H9 (cell line): ENCODE measurements around the gene FFAR3. TPM values are rescaled to one million over a fixed set of nuclear protein-coding genes. Genes with fewer than 3 reads are reported as not detected.
A peak's percentile ranks its signal among the peaks of the same experiment; 100 is the strongest.

Experiments used
- DNase-seq: peaks from one replicate; pipeline ENCODE4 v3.0.0-alpha.2; 2017
- H2AFZ ChIP-seq: one replicate; pipeline ENCODE4 v1.6.1; 2013; ENCODE audit warnings: mild to moderate bottlenecking, low read length, control low read depth, moderate library complexity
- H2AK5ac ChIP-seq: 2 replicates; pipeline ENCODE4 v1.6.1; 2013; ENCODE audit warnings: low read length, control low read depth, mixed read lengths; ENCODE audit not compliant: insufficient read length
- H2BK120ac ChIP-seq: one replicate; pipeline ENCODE4 v1.6.1; 2013; ENCODE audit warnings: low read depth, mild to moderate bottlenecking, low read length, control low read depth, inconsistent platforms; ENCODE audit not compliant: poor library complexity, severe bottlenecking
- H2BK12ac ChIP-seq: 2 replicates; pipeline ENCODE4 v1.6.1; 2013; ENCODE audit warnings: low read length, control low read depth, mixed read lengths, low read depth; ENCODE audit not compliant: insufficient read length
- H2BK15ac ChIP-seq: 2 replicates; pipeline ENCODE4 v1.6.1; 2013; ENCODE audit warnings: low read depth, low read length, control low read depth
- H2BK20ac ChIP-seq: one replicate; pipeline ENCODE4 v1.6.1; 2013; ENCODE audit warnings: low read depth, mild to moderate bottlenecking, low read length, control low read depth, inconsistent platforms; ENCODE audit not compliant: poor library complexity, severe bottlenecking
- H2BK5ac ChIP-seq: 2 replicates; pipeline ENCODE4 v1.6.1; 2013; ENCODE audit warnings: low read length, control low read depth, mixed read lengths; ENCODE audit not compliant: insufficient read length
- H3K14ac ChIP-seq: 2 replicates; pipeline ENCODE4 v1.6.1; 2013; ENCODE audit warnings: low read length, control low read depth; ENCODE audit not compliant: insufficient read depth
- H3K18ac ChIP-seq: 2 replicates; pipeline ENCODE4 v1.6.1; 2013; ENCODE audit warnings: low read depth, mild to moderate bottlenecking, mixed read lengths, low read length, control low read depth; ENCODE audit not compliant: insufficient read length
- H3K23ac ChIP-seq: 2 replicates; pipeline ENCODE4 v1.6.1; 2013; ENCODE audit warnings: low read length, control low read depth, mixed read lengths, low read depth; ENCODE audit not compliant: insufficient read length
- H3K23me2 ChIP-seq: 2 replicates; pipeline ENCODE4 v1.6.1; 2013; ENCODE audit warnings: low read depth, mild to moderate bottlenecking, mixed read lengths, low read length, control low read depth; ENCODE audit not compliant: insufficient read length, poor library complexity, severe bottlenecking
- H3K27ac ChIP-seq: 2 replicates; pipeline ENCODE4 v1.5.1; 2013; ENCODE audit warnings: low read length, control low read depth, mixed read lengths, low read depth; ENCODE audit not compliant: insufficient read length
- H3K27me3 ChIP-seq: 2 replicates; pipeline ENCODE4 v1.6.1; 2013; ENCODE audit warnings: low read length, control low read depth, inconsistent platforms; ENCODE audit not compliant: insufficient read depth
- H3K4ac ChIP-seq: 2 replicates; pipeline ENCODE4 v1.6.1; 2013; ENCODE audit warnings: low read depth, mild to moderate bottlenecking, control low read depth, inconsistent platforms, low read length, moderate library complexity
- H3K4me1 ChIP-seq: 2 replicates; pipeline ENCODE4 v1.6.1; 2013; ENCODE audit warnings: low read length, control low read depth, inconsistent platforms; ENCODE audit not compliant: insufficient read depth
- H3K4me2 ChIP-seq: 2 replicates; pipeline ENCODE4 v1.6.1; 2013; ENCODE audit warnings: low read length, control low read depth, mixed read lengths; ENCODE audit not compliant: insufficient read length, insufficient read depth
- H3K56ac ChIP-seq: 2 replicates; pipeline ENCODE4 v1.6.1; 2013; ENCODE audit warnings: low read depth, mild to moderate bottlenecking, mixed read lengths, low read length, control low read depth; ENCODE audit not compliant: insufficient read length
- H3K79me1 ChIP-seq: 2 replicates; pipeline ENCODE4 v1.6.1; 2013; ENCODE audit warnings: low read depth, mild to moderate bottlenecking, moderate library complexity, low read length, control low read depth, inconsistent platforms; ENCODE audit not compliant: insufficient read depth, poor library complexity, severe bottlenecking
- H3K79me2 ChIP-seq: 2 replicates; pipeline ENCODE4 v1.6.1; 2013; ENCODE audit warnings: low read length, control low read depth, inconsistent platforms; ENCODE audit not compliant: insufficient read depth
- H3K9ac ChIP-seq: 2 replicates; pipeline ENCODE4 v1.6.1; 2013; ENCODE audit warnings: low read length, control low read depth, mixed read lengths; ENCODE audit not compliant: insufficient read length; ENCODE audit errors: extremely low read depth
- H3K9me3 ChIP-seq: one replicate; pipeline ENCODE4 v1.6.1; 2013; ENCODE audit warnings: low read depth, low read length, inconsistent platforms; ENCODE audit not compliant: control insufficient read depth
- H3T11ph ChIP-seq: one replicate; pipeline ENCODE4 v1.6.1; 2013; ENCODE audit warnings: mild to moderate bottlenecking, low read length, control low read depth, inconsistent platforms
- H4K20me1 ChIP-seq: one replicate; pipeline ENCODE4 v1.6.1; 2013; ENCODE audit not compliant: control insufficient read depth, insufficient read length, insufficient read depth
- H4K5ac ChIP-seq: 2 replicates; pipeline ENCODE4 v1.6.1; 2013; ENCODE audit warnings: low read depth, mild to moderate bottlenecking, mixed read lengths, low read length, control low read depth; ENCODE audit not compliant: insufficient read length
- H4K8ac ChIP-seq: replicated peaks from 2 replicates; pipeline ENCODE4 v1.6.1; 2013; ENCODE audit warnings: low read length, control low read depth, mixed read lengths, low read depth; ENCODE audit not compliant: insufficient read length
- H4K91ac ChIP-seq: 2 replicates; pipeline ENCODE4 v1.6.1; 2013; ENCODE audit warnings: low read depth, mild to moderate bottlenecking, moderate library complexity, mixed read lengths, low read length, control low read depth; ENCODE audit not compliant: insufficient read length
- H3K27ac Mint-ChIP-seq, 3 experiments: 2 replicates in 2 of 3; 3 replicates in 1 of 3; pipeline ENCODE4 v1.8.0; 2020 to 2021; ENCODE audit warnings: mixed read lengths in 3 of 3, mild to moderate bottlenecking in 1 of 3, moderate library complexity in 1 of 3
- H3K27me3 Mint-ChIP-seq: 2 replicates; pipeline ENCODE4 v1.8.0; 2021; ENCODE audit warnings: low read depth, mild to moderate bottlenecking, moderate library complexity, mixed read lengths
- H3K36me3 Mint-ChIP-seq, 3 experiments: 2 replicates in 2 of 3; 3 replicates in 1 of 3; pipeline ENCODE4 v1.8.0; 2020 to 2021; ENCODE audit warnings: low read depth in 3 of 3, mixed read lengths in 3 of 3; ENCODE audit not compliant: insufficient read depth in 1 of 3
- H3K4me1 Mint-ChIP-seq, 2 experiments: 2 replicates each; pipeline ENCODE4 v1.8.0; 2020; ENCODE audit warnings: mixed read lengths in 2 of 2
- H3K4me3 Mint-ChIP-seq, 2 experiments: 2 replicates in 1 of 2; 3 replicates in 1 of 2; pipeline ENCODE4 v1.8.0; 2020 to 2021; ENCODE audit warnings: mild to moderate bottlenecking in 2 of 2, mixed read lengths in 2 of 2, moderate library complexity in 1 of 2
- H3K9me3 Mint-ChIP-seq, 2 experiments: 2 replicates in 1 of 2; 3 replicates in 1 of 2; pipeline ENCODE4 v1.8.0; 2020; ENCODE audit warnings: mild to moderate bottlenecking in 2 of 2, mixed read lengths in 2 of 2, moderate library complexity in 1 of 2
- WGBS: extraction: QIAGEN DNeasy Blood & Tissue Kit; methylation state at CpG from one replicate; pipeline ENCODE4 v1.1.7; 2013; ENCODE audit warnings: missing lambda C conversion rate, low lambda C conversion rate, mixed read lengths; ENCODE audit not compliant: insufficient read length; ENCODE audit errors: extremely low coverage; 5-methylcytosine and 5-hydroxymethylcytosine counted together
- total RNA-seq: library from RNA; stranded (reverse); gene quantifications from 2 replicates; pipeline ENCODE4 v1.2.1, GENCODE V29; 2021
- TF ChIP-seq, protein P1 (sequence below): fragments of 200-600 bp; sonication (generic); conservative IDR thresholded peaks from 3 replicates; pipeline ENCODE4 v1.8.0; 2021; ENCODE audit warnings: antibody characterized with exemption, mild to moderate bottlenecking

The FFAR3 gene
- total RNA-seq, 1 experiment from 2014 or later: not detected

DNA sequence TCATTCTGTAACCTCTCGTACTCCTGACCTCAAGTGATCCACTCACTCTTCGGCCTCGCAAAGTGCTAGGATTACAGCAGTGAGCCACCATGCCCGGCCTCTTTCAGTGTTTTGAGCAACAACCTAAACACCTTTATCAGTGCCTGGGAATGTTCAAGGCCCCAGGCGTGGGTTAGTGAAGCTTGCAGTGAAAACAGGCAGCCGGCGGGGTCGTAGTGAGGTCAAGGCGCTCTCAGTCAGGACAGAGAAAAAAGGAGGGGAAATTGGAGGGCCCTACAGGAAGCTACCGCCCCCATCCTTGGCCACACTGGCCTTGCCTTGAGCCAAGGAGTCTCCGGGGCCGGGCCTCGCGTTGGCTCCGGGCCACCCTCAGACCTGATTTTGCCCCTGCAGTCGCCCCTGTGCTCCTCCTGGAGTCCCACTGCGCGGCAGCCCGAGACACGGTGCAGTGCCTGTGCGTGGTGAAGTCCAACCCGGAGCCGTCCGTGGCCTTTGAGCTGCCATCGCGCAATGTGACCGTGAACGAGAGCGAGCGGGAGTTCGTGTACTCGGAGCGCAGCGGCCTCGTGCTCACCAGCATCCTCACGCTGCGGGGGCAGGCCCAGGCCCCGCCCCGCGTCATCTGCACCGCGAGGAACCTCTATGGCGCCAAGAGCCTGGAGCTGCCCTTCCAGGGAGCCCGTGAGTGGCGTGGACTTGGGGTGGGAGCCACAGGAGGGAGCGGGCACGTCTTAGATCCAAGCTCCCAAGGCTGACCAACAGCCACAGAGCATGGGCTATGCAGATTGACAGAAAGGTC, 48.6 kb upstream of the FFAR3 start:
- H3K4me1 Mint-ChIP-seq: peaks cover 0 to 4% of the 10 kb centered on the region in 2 experiments; a peak in 1 of 4 replicates
- H3K27me3 ChIP-seq: no peaks in the 10 kb centered on the region
- H3K9me3 Mint-ChIP-seq: no peaks in the 10 kb centered on the region
- peaks cover 0 to 2% (median 0%) of the 10 kb centered on the region in 3 experiments; a peak in 1 of 7 replicates for H3K36me3 Mint-ChIP-seq
- H3K27ac Mint-ChIP-seq: peak overlapping the region in 1 of 3 experiments; percentile 32; a peak in 1 of 7 replicates
- H3K23me2 ChIP-seq: no peaks in the 10 kb centered on the region
- no peak overlapping the region for H2BK20ac ChIP-seq
- H2AFZ ChIP-seq: no peak overlapping the region
- no peaks in the 10 kb centered on the region; the same call in 1 of the 2 replicates for H3K27me3 Mint-ChIP-seq
- H3K79me1 ChIP-seq: no peaks in the 10 kb centered on the region
- no peak overlapping the region for H2BK5ac ChIP-seq
- TF ChIP-seq, protein P1, sequence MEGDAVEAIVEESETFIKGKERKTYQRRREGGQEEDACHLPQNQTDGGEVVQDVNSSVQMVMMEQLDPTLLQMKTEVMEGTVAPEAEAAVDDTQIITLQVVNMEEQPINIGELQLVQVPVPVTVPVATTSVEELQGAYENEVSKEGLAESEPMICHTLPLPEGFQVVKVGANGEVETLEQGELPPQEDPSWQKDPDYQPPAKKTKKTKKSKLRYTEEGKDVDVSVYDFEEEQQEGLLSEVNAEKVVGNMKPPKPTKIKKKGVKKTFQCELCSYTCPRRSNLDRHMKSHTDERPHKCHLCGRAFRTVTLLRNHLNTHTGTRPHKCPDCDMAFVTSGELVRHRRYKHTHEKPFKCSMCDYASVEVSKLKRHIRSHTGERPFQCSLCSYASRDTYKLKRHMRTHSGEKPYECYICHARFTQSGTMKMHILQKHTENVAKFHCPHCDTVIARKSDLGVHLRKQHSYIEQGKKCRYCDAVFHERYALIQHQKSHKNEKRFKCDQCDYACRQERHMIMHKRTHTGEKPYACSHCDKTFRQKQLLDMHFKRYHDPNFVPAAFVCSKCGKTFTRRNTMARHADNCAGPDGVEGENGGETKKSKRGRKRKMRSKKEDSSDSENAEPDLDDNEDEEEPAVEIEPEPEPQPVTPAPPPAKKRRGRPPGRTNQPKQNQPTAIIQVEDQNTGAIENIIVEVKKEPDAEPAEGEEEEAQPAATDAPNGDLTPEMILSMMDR: no peak
- H3K9ac ChIP-seq: no peak overlapping the region
- H2AK5ac ChIP-seq: no peak overlapping the region
- H3K4ac ChIP-seq: no peak overlapping the region
- H3K18ac ChIP-seq: no peak overlapping the region
- no peak overlapping the region for H2BK12ac ChIP-seq
- no peak overlapping the region for H3K56ac ChIP-seq
- no peak overlapping the region for H3K23ac ChIP-seq
- WGBS: no CpG with 5 or more reads among the region's 47 CpGs
- no peak overlapping the region for H3T11ph ChIP-seq
- H4K5ac ChIP-seq: no peak overlapping the region
- no peak overlapping the region for H3K27ac ChIP-seq
- no peaks in the 10 kb centered on the region for H3K9me3 ChIP-seq
- no peak for DNase-seq
- H3K79me2 ChIP-seq: no peaks in the 10 kb centered on the region
- H2BK15ac ChIP-seq: no peak overlapping the region
- no peak overlapping the region for H3K4me2 ChIP-seq
- H2BK120ac ChIP-seq: no peak overlapping the region
- no peak overlapping the region for H4K91ac ChIP-seq
- no peak overlapping the region for H3K4me3 Mint-ChIP-seq
- H3K4me1 ChIP-seq: no peaks in the 10 kb centered on the region; the same call in 1 of the 2 replicates
- no peak overlapping the region; the same call in 1 of the 2 replicates for H3K14ac ChIP-seq
- H4K20me1 ChIP-seq: no peaks in the 10 kb centered on the region
- H4K8ac ChIP-seq: no peak overlapping the region
